HuH-7.5 (cell line): Measurements from ENCODE around the gene SLC20A1.

Experiments
- DNase-seq: peaks from one replicate; pipeline ENCODE4 v3.0.0; 2011; ENCODE audit warnings: low spot score

The SLC20A1 gene

DNA sequence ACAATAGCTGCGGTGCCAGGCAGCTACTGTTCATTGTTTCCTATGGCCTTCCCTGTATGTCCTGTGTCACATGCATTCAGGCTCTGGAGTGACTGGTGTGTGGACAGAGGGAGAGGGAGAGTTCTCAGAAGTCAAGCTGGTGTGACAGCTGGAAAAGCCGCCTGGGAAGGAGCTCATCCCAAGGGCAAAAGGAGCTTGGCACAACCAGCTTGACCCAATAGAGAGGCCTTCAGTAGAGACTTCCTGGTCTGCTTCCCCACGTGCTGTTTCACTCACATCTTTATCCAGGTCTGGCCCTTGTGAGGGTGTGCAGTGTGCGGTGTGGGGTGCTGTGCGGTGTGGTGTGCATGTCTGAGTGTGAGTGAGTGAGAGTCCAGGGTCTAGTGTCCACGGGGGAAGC, 64.0 kb downstream of the SLC20A1 start:
- DNase-seq, result no peak

DNA sequence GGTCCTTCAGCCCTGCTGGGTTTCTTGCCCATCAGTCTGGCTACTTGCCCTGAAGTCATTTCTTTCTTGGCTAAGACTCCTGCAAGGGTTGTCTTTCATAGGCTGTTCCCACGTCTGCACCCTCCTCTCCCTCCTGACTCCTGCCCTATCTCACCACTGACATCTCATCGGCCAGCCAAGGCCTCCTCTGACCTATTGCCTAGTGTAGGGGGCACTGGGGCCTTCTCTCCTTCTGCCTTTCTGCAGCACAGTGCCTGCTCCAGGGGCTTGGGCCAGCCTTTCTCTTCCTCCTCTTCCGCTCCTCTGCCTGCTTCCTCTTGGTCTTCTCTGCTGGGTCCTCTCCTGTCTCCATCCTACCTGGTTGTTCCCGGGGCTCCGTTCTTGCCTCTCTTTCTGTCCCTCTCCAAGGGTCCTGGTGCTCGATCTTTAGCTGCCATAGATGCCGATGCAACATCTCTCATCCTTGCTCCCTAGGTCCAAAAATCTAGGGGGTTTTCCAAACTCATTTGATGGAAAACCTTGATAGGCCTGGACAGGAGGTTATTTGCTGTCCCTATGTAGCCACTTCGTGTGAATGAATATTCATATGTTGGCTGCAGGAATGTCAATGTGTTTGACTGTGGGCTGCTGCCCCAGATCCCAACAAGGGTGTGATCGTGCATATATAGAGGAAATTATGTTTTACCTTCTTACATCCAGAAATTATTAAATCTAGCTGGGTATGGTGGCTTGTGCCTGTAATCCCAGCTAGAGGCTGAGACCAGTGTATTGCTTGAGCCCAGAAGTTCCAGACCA, 65.4 kb downstream of the SLC20A1 start:
- no peak for DNase-seq

DNA sequence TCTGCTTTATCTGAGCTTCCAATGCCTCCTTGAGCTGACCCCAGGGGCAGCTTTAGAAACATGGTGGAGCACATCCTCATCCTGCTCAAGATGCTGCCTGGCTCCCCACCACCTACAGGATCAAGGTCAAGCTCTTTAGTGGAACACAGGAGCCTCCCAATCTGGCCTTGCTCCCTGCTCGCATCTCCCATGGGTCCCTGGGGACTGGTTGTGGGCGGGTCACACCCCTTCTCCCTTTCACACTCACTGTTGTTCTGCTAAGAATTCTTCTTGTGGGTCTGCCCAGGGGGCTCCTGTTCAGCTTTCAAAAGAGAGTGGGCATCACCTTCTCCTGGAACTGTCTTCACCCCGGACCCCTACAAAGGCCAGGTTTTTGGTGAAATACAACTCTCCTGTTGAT, 66.7 kb downstream of the SLC20A1 start:
- DNase-seq, result no peak

DNA sequence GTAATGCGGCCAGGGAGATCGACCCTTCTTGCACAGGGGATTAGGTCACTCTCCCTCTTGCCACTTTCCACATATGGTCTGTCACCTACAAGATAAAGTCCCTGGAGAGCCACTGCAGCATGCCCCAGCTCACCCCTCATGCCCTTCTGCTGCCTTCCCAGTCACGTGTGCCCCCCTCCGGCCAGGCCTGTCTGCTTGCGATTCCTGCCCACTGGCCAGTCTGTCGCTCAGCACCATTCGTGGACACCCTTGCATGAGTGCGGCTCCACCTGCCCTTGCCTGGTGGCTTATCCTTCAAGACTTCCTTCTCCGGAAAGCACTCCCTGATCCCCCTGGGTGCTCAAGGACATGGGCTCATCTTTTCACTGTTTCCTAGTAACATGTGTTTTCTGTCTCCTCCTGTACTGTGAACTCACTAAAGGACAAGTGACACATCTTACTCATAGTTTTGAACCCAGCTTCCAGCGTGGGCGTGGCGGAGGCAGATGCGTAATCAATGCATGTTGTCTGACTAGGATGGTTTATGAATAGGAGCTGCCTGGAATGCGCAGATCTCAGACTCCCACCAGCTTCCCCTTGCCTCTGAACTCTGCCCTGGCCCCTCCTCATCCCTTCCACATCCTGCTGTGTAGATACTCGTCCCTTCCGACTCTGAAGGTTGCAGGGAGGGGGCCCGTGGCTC, 67.3 kb downstream of the SLC20A1 start:
- no peak for DNase-seq
